Endothelial cell (in vitro differentiated cells): ENCODE data around the gene CABLES1. TPM values are rescaled to one million over a fixed set of nuclear protein-coding genes. Genes with fewer than 3 reads are reported as not detected.

ENCODE experiments used
- DNase-seq: peaks from one replicate; pipeline ENCODE4 v3.0.0; 2021; ENCODE audit warnings: low spot score
- H3K27ac Mint-ChIP-seq: one replicate; pipeline ENCODE4 v1.8.0; 2021; ENCODE audit warnings: mixed read lengths, inconsistent platforms; ENCODE audit not compliant: unreplicated experiment
- H3K27me3 Mint-ChIP-seq: one replicate; pipeline ENCODE4 v1.8.0; 2021; ENCODE audit warnings: mild to moderate bottlenecking, moderate library complexity, mixed read lengths, inconsistent platforms; ENCODE audit not compliant: unreplicated experiment
- H3K36me3 Mint-ChIP-seq: one replicate; pipeline ENCODE4 v1.8.0; 2021; ENCODE audit warnings: mild to moderate bottlenecking, low read depth, mixed read lengths, inconsistent platforms; ENCODE audit not compliant: unreplicated experiment
- H3K4me1 Mint-ChIP-seq: one replicate; pipeline ENCODE4 v1.8.0; 2021; ENCODE audit warnings: mild to moderate bottlenecking, mixed read lengths, inconsistent platforms; ENCODE audit not compliant: unreplicated experiment
- H3K4me3 Mint-ChIP-seq: one replicate; pipeline ENCODE4 v1.8.0; 2021; ENCODE audit warnings: mild to moderate bottlenecking, mixed read lengths, inconsistent platforms; ENCODE audit not compliant: unreplicated experiment
- H3K9me3 Mint-ChIP-seq: one replicate; pipeline ENCODE4 v1.8.0; 2021; ENCODE audit warnings: mixed read lengths, inconsistent platforms; ENCODE audit not compliant: unreplicated experiment
- total RNA-seq: library from RNA; stranded (reverse); fragmentation: NEBNext Ultra II Directional; extraction: Animal tissue kit (Norgen Biotek cat#: 25700); gene quantifications from one replicate; pipeline ENCODE4 v1.2.1, GENCODE V29; 2021; ENCODE audit not compliant: unreplicated experiment
- TF ChIP-seq, protein P1 (sequence below): fragments of 200-600 bp; sonication (generic); IDR thresholded peaks from one replicate; pipeline ENCODE4 v1.5.0; 2021; ENCODE audit warnings: antibody characterized with exemption; ENCODE audit not compliant: unreplicated experiment

CABLES1 gene
- total RNA-seq, 1 donor from 2014 or later: 24.9 TPM

DNA sequence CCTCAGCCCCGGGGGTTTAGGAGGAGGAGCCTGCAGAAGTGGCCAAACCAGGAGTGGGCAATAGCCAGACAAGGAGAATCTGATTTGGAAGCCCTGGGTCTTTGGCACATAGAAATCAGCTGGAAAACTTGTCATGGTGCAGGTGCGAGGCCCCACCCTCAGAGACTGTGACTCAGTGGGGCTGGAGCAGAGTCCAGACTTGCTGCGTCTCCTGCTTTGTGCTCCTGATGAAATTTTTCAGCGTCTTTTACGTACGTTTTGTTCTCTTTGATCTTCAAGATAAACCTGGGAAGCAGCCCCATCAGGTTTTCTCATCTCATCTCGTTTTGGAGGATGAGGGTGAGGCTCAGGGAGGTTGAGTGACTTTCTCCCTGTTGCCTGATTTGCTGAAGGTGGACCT is 114.1 kb downstream of the CABLES1 start:
- no peak for DNase-seq
- Mint-ChIP-seq H3K27ac (no peak overlapping the region), H3K36me3 (peaks cover 37% of the 10 kb centered on the region), H3K4me1 (peaks cover 14% of the 10 kb centered on the region), H3K4me3 (peak overlapping the region; percentile 42), H3K27me3 (peaks cover 7% of the 10 kb centered on the region), H3K9me3 (no peaks in the 10 kb centered on the region)
- TF ChIP-seq, protein P1, sequence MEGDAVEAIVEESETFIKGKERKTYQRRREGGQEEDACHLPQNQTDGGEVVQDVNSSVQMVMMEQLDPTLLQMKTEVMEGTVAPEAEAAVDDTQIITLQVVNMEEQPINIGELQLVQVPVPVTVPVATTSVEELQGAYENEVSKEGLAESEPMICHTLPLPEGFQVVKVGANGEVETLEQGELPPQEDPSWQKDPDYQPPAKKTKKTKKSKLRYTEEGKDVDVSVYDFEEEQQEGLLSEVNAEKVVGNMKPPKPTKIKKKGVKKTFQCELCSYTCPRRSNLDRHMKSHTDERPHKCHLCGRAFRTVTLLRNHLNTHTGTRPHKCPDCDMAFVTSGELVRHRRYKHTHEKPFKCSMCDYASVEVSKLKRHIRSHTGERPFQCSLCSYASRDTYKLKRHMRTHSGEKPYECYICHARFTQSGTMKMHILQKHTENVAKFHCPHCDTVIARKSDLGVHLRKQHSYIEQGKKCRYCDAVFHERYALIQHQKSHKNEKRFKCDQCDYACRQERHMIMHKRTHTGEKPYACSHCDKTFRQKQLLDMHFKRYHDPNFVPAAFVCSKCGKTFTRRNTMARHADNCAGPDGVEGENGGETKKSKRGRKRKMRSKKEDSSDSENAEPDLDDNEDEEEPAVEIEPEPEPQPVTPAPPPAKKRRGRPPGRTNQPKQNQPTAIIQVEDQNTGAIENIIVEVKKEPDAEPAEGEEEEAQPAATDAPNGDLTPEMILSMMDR: no peak

DNA sequence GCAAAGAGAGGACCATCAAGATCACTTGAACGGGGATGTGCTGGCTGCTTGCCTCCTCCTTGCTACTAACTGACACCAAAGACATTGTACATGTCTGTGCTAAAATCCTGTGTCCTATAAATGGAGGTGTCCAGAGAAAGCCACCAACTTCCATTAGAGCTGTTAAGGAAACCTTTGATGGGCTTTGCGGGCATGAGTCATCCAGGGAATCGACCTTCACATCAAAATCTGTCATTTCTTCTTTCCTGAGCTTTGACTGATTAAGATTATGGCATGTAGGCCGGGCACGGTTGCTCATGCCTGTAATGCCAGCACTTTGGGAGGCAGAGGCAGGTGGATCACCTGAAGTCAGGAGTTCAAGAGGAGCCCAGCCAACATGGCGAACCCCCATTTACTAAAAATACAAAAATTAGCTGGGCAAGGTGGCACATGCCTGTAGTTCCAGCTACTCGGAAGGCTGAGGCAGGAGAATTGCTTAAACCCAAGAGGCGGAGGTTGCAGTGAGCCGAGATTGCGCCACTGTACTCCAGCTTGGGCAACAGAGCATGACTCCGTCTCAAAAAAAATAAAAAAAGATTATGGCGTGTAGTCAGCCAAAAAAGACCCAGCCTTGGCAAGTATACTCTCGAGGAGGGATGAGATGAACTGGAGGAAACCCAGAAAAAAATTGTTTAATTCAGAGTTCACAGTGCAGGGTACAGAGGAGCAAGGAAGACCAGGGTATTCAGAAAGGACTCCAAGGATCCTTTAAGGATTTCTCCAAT is 115.8 kb downstream of the CABLES1 start:
- Mint-ChIP-seq H3K9me3 (no peaks in the 10 kb centered on the region), H3K27me3 (peaks cover 7% of the 10 kb centered on the region), H3K36me3 (peaks cover 44% of the 10 kb centered on the region), H3K4me1 (peaks cover 7% of the 10 kb centered on the region), H3K4me3 (no peak overlapping the region), H3K27ac (no peak overlapping the region)
- DNase-seq: no peak
- TF ChIP-seq, protein P1: no peak

DNA sequence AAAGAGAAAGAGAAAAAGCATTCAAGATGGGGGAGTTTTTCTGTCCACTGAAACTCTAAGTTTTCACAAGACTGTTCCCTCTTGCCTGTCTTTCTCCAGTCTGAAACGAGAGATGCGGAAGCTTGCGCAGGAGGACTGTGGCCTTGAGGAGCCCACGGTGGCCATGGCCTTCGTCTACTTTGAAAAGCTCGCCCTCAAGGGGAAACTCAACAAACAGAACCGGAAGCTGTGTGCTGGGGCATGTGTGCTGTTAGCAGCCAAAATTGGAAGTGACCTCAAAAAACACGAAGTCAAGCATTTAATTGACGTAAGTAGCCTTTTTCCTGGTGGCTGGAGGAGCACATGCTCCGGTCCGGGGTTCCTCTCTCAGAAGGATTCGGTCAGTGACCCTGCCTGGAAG is 118.3 kb downstream of the CABLES1 start:
- peaks cover 11% of the 10 kb centered on the region for H3K27me3 Mint-ChIP-seq
- H3K27ac Mint-ChIP-seq: no peak overlapping the region
- peaks cover 28% of the 10 kb centered on the region for H3K4me1 Mint-ChIP-seq
- H3K36me3 Mint-ChIP-seq: peaks cover 50% of the 10 kb centered on the region
- TF ChIP-seq, protein P1: no peak
- H3K9me3 Mint-ChIP-seq: no peaks in the 10 kb centered on the region
- H3K4me3 Mint-ChIP-seq: peak overlapping the region; percentile 21
- DNase-seq: no peak

DNA sequence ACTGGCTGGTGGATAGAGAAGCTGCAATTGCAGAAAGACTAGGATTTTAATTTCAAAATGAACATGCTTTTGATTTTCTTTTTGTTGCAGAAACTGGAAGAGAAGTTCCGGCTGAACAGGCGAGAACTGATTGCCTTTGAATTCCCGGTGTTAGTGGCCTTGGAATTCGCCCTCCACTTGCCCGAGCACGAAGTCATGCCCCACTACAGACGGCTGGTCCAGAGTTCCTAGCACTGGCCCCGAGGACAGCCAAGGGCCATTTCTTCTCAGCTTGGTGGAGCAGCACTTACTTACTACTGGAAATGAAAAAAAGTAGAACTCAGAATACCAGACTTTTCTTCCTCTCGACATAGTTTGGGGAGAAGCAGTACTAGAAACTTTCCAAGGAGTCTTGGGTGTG is 121.9 kb downstream of the CABLES1 start:
- Mint-ChIP-seq H3K36me3 (peaks cover 35% of the 10 kb centered on the region), H3K9me3 (no peaks in the 10 kb centered on the region), H3K4me1 (peaks cover 51% of the 10 kb centered on the region), H3K27ac (no peak overlapping the region), H3K27me3 (peaks cover 8% of the 10 kb centered on the region), H3K4me3 (peak overlapping the region; percentile 15)
- TF ChIP-seq, protein P1: no peak
- DNase-seq: no peak

- peak overlapping the region; percentile 98 for H3K27ac Mint-ChIP-seq
Observed at GRCh38 chr18:23257686-23258565, 122.6 kb downstream of the CABLES1 start.

More at GRCh38 chr18:23257686-23258565, 122.6 kb downstream of the CABLES1 start:
- peaks cover 51% of the 10 kb centered on the region for H3K4me1 Mint-ChIP-seq
- peaks cover 8% of the 10 kb centered on the region for H3K27me3 Mint-ChIP-seq
- H3K9me3 Mint-ChIP-seq: no peaks in the 10 kb centered on the region
- peaks cover 35% of the 10 kb centered on the region for H3K36me3 Mint-ChIP-seq
- DNase-seq: no peak
- TF ChIP-seq, protein P1: no peak
- H3K4me3 Mint-ChIP-seq: peak overlapping the region; percentile 51
